GM12892 (cell line): ENCODE data around the gene FBXO9.

ENCODE experiments used
- POLR2A ChIP-seq: IDR thresholded peaks from 2 replicates; pipeline ENCODE4 v1.6.1; 2011; ENCODE audit warnings: low read depth, low read length, control low read depth
- POLR2AphosphoS5 ChIP-seq: IDR thresholded peaks from 2 replicates; pipeline ENCODE4 v1.6.1; 2011; ENCODE audit warnings: low read depth, low read length, control low read depth
- TAF1 ChIP-seq: IDR thresholded peaks from 2 replicates; pipeline ENCODE4 v1.6.1; 2011; ENCODE audit warnings: low read depth, mild to moderate bottlenecking, control low read depth, low read length, borderline replicate concordance

DNA sequence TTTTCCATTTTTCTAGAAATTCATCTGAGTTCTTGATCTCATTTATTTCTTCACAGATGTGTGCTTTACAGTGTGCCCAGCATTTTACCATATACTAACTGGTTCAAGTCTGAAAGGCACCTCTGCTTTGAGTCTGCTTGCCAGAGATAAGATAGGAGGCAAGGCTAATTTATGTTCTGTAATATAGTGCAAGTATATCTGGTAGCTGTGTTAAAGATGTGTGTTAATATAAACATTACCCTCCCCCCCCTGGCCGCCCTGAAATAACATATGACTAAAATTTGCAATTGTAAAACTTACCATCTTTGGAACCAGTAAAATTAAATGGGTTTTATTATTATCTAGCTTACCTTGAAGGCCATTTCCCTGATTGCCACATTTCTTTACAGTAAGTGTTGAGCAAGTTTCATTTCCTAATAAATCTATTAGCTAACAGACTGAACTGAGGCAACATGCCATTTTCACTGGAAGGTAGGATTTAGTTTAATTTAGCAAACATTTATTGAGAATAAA lies 2.7 kb downstream of the FBXO9 start:
- TF ChIP-seq POLR2A (no peak), POLR2AphosphoS5 (no peak), TAF1 (no peak)
